Glomerular endothelial cell (primary cell): ENCODE data around the gene MEIOSIN. TPM values are rescaled to one million over a fixed set of nuclear protein-coding genes. Genes with fewer than 3 reads are reported as not detected.
A peak's percentile ranks its signal among the peaks of the same experiment; 100 is the strongest.
"Not testable (repeated sequence)": the region's sequence is repeated elsewhere in the genome, so short reads cannot be mapped to it uniquely, and the experiment has no call there.

Experiments
- DNase-seq: peaks from one replicate; pipeline ENCODE4 v3.0.0-alpha.2; 2011; ENCODE audit warnings: low read depth, low spot score; ENCODE audit errors: extremely low read depth
- total RNA-seq: library from RNA; depleted of rRNA; stranded (reverse); fragments of >200 nt; gene quantifications from 2 replicates; pipeline ENCODE4 v1.2.3, GENCODE V29; 2015

The MEIOSIN gene
- total RNA-seq, 1 donor from 2014 or later, result not detected

- no peak for DNase-seq
Measured at GRCh38 chr19:45717983-45718650, 15.1 kb upstream of the MEIOSIN start.

GRCh38 chr19:45720065-45720464, 13.2 kb upstream of the MEIOSIN start:
- DNase-seq, result not testable (repeated sequence)

- DNase-seq, result not testable (repeated sequence)
Measured at GRCh38 chr19:45728683-45729082, 4.6 kb upstream of the MEIOSIN start.

GRCh38 chr19:45729800-45730290, 3.4 kb upstream of the MEIOSIN start:
- no peak for DNase-seq

GRCh38 chr19:45730368-45731288, 2.6 kb upstream of the MEIOSIN start, which contains the start of gene FBXO46:
Gene FBXO46, minus strand, starts transcription at chr19:45730896. Its CDS starts 17,401 bp downstream, at chr19:45713495.
- peak; percentile 83 for DNase-seq

- no peak for DNase-seq
Measured at GRCh38 chr19:45739498-45740439, 6.5 kb downstream of the MEIOSIN start.

GRCh38 chr19:45742969-45743368, 9.7 kb downstream of the MEIOSIN start:
- DNase-seq, result no peak

- no peak for DNase-seq
Measured at GRCh38 chr19:45745606-45746005, 12.4 kb downstream of the MEIOSIN start.

- no peak for DNase-seq
Measured at GRCh38 chr19:45746866-45747265, 13.6 kb downstream of the MEIOSIN start.

GRCh38 chr19:45747513-45747912, 14.3 kb downstream of the MEIOSIN start:
- no peak for DNase-seq

GRCh38 chr19:45751483-45751882, 18.2 kb downstream of the MEIOSIN start:
- not testable (repeated sequence) for DNase-seq

- no peak for DNase-seq
Measured at GRCh38 chr19:45752639-45753038, 19.4 kb downstream of the MEIOSIN start.

- DNase-seq, result no peak
Measured at GRCh38 chr19:45753548-45753947, 20.3 kb downstream of the MEIOSIN start.

- no peak for DNase-seq
Measured at GRCh38 chr19:45754323-45754722, 21.1 kb downstream of the MEIOSIN start.

GRCh38 chr19:45757695-45758094, 24.5 kb downstream of the MEIOSIN start:
- DNase-seq, result no peak

- DNase-seq, result no peak
Measured at GRCh38 chr19:45758921-45759320, 25.7 kb downstream of the MEIOSIN start.

GRCh38 chr19:45761714-45762113, 28.5 kb downstream of the MEIOSIN start:
- DNase-seq, result no peak

GRCh38 chr19:45762870-45763631, 29.8 kb downstream of the MEIOSIN start:
- DNase-seq, result no peak

- no peak for DNase-seq
Measured at GRCh38 chr19:45763691-45764294, 30.6 kb downstream of the MEIOSIN start.
